Measurements from ENCODE around the gene GALNTL6. TPM values are rescaled to one million over a fixed set of nuclear protein-coding genes. Genes with fewer than 3 reads are reported as not detected.

GALNTL6 gene
- total and polyA plus RNA-seq, 2 donors (not counting 1 experiment from before 2014, with no cell fraction given), result 0.99 to 1.1 TPM

- CTCF ChIA-PET, result no interaction called here
- intact Hi-C loops (cut with micrococcal nuclease), result no loop called here
- no peak overlapping the region for H3K4me3 Mint-ChIP-seq
- Histone ChIP-seq H3K27me3 (replicated peaks in 1 of 4; ENCODE audit: control extremely low read depth in 1 of 4, control insufficient read depth in 3 of 4, insufficient read depth in 4 of 4, low read length in 3 of 4) (no peaks in the 10 kb centered on the region), H3K4me1 (ENCODE audit: control insufficient read depth in 2 of 2, insufficient read depth in 2 of 2, low read length in 2 of 2) (no peaks in the 10 kb centered on the region), H3K36me3 (replicated peaks in 1 of 2; ENCODE audit: control extremely low read depth in 1 of 2, control insufficient read depth in 1 of 2, extremely low read depth in 1 of 2, insufficient read depth in 2 of 2, low read length in 1 of 2) (no peaks in the 10 kb centered on the region), H3K4me3 (ENCODE audit: control extremely low read depth in 1 of 5, extremely low read depth in 1 of 5, insufficient read depth in 1 of 5, low read depth in 2 of 5, low read length in 4 of 5) (no peak overlapping the region), H3K27ac (ENCODE audit: low read length in 2 of 2) (no peak overlapping the region), H3K9me3 (ENCODE audit: control extremely low read depth in 1 of 3, control insufficient read depth in 2 of 3, insufficient read depth in 1 of 3, low read length in 2 of 3) (no peaks in the 10 kb centered on the region), H3K79me2 (ENCODE audit: control insufficient read depth, insufficient read depth, low read length) (no peaks in the 10 kb centered on the region), H4K20me1 (ENCODE audit: control insufficient read depth, insufficient read depth, low read length, poor library complexity, severe bottlenecking) (no peaks in the 10 kb centered on the region), H2AFZ (ENCODE audit: insufficient read depth, low read depth, low read length, poor library complexity, severe bottlenecking) (no peak overlapping the region), H3K9ac (ENCODE audit: low read length) (no peak overlapping the region), H3K4me2 (replicated peaks; ENCODE audit: low read depth, low read length, poor library complexity, severe bottlenecking) (no peak overlapping the region)
- H3K4me1 Mint-ChIP-seq, result no peaks in the 10 kb centered on the region
- no CpG with 5 or more reads among the region's 4 CpGs for WGBS (ENCODE audit: insufficient coverage)
- H3K27ac Mint-ChIP-seq, result no peak overlapping the region
- no peaks in the 10 kb centered on the region for H3K9me3 Mint-ChIP-seq (ENCODE audit: insufficient read depth)
- POLR2A ChIA-PET, result no interaction called here
- ATAC-seq (ENCODE audit: low read depth) (no peak), DNase-seq (no peak)
- TF ChIP-seq CTCF (IDR thresholded peaks at IDR 0.05) (no peak), EZH2 (IDR thresholded peaks at IDR 0.05; ENCODE audit: borderline replicate concordance, insufficient read depth, low read depth, low read length, poor library complexity, severe bottlenecking) (no peak)
- H3K27me3 Mint-ChIP-seq, result no peaks in the 10 kb centered on the region
Measured at GRCh38 chr4:172243551-172243950, 430.3 kb downstream of the GALNTL6 start.

DNA sequence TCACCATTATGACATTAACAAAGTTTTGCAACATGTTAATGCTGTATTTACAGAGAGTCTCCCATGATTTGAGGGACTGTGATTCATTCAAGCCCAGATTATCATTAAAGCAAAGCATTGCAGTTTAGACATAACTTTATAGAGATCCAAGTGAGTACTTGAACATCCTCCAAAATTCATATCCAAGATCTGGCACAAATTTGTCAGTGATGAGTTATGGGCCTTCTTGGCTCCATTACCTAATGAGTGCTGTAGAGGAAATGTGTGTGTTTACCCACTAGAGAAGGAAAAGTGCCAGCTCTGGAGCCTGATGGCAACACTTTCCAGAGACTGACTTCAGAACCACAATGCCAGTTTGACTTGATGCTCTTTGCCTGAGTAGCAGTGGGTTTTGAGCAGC is 432.3 kb downstream of the GALNTL6 start:
- H3K27ac Mint-ChIP-seq, result no peak overlapping the region
- Histone ChIP-seq H3K36me3 (replicated peaks in 1 of 2; ENCODE audit: control extremely low read depth in 1 of 2, control insufficient read depth in 1 of 2, extremely low read depth in 1 of 2, insufficient read depth in 2 of 2, low read length in 1 of 2) (no peaks in the 10 kb centered on the region), H3K9me3 (ENCODE audit: control extremely low read depth in 1 of 3, control insufficient read depth in 2 of 3, insufficient read depth in 1 of 3, low read length in 2 of 3) (no peaks in the 10 kb centered on the region), H4K20me1 (ENCODE audit: control insufficient read depth, insufficient read depth, low read length, poor library complexity, severe bottlenecking) (no peaks in the 10 kb centered on the region), H3K79me2 (ENCODE audit: control insufficient read depth, insufficient read depth, low read length) (no peaks in the 10 kb centered on the region), H2AFZ (ENCODE audit: insufficient read depth, low read depth, low read length, poor library complexity, severe bottlenecking) (no peak overlapping the region), H3K27ac (ENCODE audit: low read length in 2 of 2) (no peak overlapping the region), H3K27me3 (replicated peaks in 1 of 4; ENCODE audit: control extremely low read depth in 1 of 4, control insufficient read depth in 3 of 4, insufficient read depth in 4 of 4, low read length in 3 of 4) (no peaks in the 10 kb centered on the region), H3K9ac (ENCODE audit: low read length) (no peak overlapping the region), H3K4me1 (ENCODE audit: control insufficient read depth in 2 of 2, insufficient read depth in 2 of 2, low read length in 2 of 2) (no peaks in the 10 kb centered on the region), H3K4me3 (ENCODE audit: control extremely low read depth in 1 of 5, extremely low read depth in 1 of 5, insufficient read depth in 1 of 5, low read depth in 2 of 5, low read length in 4 of 5) (no peak overlapping the region), H3K4me2 (replicated peaks; ENCODE audit: low read depth, low read length, poor library complexity, severe bottlenecking) (no peak overlapping the region)
- intact Hi-C loops (cut with micrococcal nuclease), result no loop called here
- DNase-seq (no peak), ATAC-seq (ENCODE audit: low read depth) (no peak)
- CTCF ChIA-PET, result no interaction called here
- no peaks in the 10 kb centered on the region for H3K27me3 Mint-ChIP-seq
- H3K4me3 Mint-ChIP-seq, result no peak overlapping the region
- TF ChIP-seq EZH2 (IDR thresholded peaks at IDR 0.05; ENCODE audit: borderline replicate concordance, insufficient read depth, low read depth, low read length, poor library complexity, severe bottlenecking) (no peak), CTCF (IDR thresholded peaks at IDR 0.05) (no peak)
- H3K9me3 Mint-ChIP-seq (ENCODE audit: insufficient read depth), result peaks cover 3% of the 10 kb centered on the region
- H3K4me1 Mint-ChIP-seq, result no peaks in the 10 kb centered on the region
- POLR2A ChIA-PET, result no interaction called here
